Measurements from ENCODE around the gene LYPD8.

LYPD8 gene

DNA sequence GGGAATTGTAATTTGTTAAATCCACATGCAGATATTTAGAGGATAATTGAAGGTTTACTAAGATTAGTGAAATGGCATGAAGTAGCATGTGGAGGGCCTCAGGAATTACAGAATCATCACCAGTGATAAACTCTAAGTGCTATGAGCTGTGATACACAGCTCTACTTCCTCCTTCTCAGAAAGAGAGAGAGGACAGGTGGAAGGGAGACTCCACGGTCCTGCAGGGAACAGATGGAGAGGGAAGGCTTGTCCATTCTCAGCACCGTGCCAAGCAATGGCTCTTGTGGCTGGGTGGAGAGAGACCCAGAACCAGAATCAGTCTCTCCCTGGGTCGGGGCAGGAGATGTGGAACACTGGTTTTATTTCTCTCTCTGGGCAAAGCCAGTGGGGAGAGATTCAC is 27.8 kb upstream of the LYPD8 start:
- DNase-seq (ENCODE audit: low read depth): no peak
- no peak overlapping the region for H3K4me3 ChIP-seq (ENCODE audit: low read length)
- TF ChIP-seq, protein P1, sequence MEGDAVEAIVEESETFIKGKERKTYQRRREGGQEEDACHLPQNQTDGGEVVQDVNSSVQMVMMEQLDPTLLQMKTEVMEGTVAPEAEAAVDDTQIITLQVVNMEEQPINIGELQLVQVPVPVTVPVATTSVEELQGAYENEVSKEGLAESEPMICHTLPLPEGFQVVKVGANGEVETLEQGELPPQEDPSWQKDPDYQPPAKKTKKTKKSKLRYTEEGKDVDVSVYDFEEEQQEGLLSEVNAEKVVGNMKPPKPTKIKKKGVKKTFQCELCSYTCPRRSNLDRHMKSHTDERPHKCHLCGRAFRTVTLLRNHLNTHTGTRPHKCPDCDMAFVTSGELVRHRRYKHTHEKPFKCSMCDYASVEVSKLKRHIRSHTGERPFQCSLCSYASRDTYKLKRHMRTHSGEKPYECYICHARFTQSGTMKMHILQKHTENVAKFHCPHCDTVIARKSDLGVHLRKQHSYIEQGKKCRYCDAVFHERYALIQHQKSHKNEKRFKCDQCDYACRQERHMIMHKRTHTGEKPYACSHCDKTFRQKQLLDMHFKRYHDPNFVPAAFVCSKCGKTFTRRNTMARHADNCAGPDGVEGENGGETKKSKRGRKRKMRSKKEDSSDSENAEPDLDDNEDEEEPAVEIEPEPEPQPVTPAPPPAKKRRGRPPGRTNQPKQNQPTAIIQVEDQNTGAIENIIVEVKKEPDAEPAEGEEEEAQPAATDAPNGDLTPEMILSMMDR (IDR thresholded peaks at IDR 0.05; ENCODE audit: insufficient read depth, low read depth, low read length, missing control alignments): no peak

DNA sequence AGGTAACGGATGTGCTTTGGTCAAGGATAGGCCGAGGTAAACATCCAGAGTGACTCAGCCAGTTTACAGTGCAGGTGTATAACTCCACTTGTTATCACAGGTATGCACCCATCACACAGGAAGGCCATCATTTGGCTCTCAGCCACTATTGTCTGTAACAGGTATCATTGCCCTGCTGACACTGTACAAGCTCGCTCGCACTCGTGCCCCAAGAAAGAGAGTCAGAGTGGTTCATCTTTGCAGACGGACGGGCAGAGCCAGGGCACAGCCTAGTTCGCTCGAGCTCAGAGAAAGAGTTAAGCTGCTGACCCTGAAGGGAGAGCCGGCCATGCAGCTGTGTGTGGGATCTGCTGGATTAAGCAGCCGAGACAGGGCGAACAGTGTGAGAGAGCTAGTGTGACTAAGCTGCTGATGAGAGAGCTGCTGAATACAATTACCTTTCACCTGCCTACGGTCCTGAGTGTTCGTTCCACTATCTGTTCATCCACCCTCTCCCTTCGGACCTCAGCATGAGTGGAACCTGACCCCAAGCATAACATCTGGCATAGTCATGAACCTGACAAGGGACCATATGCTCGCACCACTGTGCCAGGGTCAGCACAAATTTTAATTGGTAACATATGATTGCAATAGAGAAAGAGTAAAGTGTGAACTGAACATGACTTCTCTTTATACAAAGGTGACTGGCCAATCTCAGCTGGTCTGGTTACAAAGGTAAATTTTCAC is 27.0 kb upstream of the LYPD8 start:
- H3K4me3 ChIP-seq (ENCODE audit: low read length): no peak overlapping the region
- TF ChIP-seq, protein P1 (IDR thresholded peaks at IDR 0.05; ENCODE audit: insufficient read depth, low read depth, low read length, missing control alignments): no peak
- DNase-seq (ENCODE audit: low read depth): no peak

DNA sequence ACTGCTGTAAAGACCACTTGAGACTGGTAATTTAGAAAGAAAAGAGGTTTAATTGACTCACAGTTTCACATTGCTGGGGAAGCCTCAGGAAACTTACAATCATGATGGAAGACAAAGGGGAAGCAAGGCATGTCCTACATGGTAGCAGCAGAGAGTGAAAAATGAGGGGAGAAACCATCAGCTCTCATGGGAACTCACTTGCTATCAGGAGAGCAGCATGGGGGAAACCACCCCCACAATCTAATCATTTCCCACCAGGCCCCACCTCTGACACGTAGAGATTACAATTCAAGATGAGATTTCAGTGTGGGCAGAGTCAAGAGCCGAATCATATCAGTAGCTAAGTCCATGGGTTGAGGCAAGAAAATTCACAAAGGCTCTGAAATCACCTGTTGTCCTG is 23.8 kb upstream of the LYPD8 start:
- no peak for DNase-seq (ENCODE audit: low read depth)
- TF ChIP-seq, protein P1 (IDR thresholded peaks at IDR 0.05; ENCODE audit: insufficient read depth, low read depth, low read length, missing control alignments): no peak
- no peak overlapping the region for H3K4me3 ChIP-seq (ENCODE audit: low read length)

DNA sequence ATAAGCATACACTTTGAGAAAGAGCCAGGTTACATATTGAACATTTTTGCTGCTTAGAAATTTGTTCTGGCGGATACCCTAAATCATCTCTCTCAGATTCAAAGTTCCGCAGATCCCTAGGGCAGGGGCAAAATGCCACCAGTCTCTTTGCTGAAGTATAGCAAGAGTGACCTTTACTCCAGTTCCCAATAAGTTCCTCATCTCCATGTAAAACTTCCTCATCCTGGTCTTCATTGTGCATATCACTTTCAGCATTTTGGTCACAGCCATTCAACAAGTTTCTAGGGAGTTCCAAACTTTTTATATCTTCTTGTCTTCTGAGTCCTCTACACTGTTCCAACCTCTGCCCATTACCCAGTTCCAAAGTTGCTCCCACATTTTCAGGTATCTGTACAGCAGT is 23.3 kb upstream of the LYPD8 start:
- TF ChIP-seq, protein P1 (IDR thresholded peaks at IDR 0.05; ENCODE audit: insufficient read depth, low read depth, low read length, missing control alignments): no peak
- no peak overlapping the region for H3K4me3 ChIP-seq (ENCODE audit: low read length)
- DNase-seq (ENCODE audit: low read depth): no peak

DNA sequence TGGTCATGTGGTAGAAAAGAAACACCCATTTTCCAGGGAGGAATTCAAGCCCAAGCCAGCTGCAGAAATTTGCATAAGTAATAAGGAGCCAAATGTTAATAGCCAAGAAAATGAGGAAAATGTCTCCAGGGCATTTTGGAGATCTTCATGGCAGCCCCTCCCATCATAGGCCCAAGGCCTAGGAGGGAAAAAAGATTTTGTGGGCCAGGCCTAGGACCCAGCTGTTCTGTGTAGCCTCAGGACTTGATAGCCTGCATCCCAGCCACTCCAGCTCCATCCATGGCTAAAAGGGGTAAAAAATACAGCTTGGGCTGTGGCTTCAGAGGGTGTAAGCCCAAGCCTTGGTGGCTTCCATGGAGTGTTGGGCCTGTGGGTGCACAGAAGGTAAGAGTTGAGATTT is 21.4 kb upstream of the LYPD8 start:
- TF ChIP-seq, protein P1 (IDR thresholded peaks at IDR 0.05; ENCODE audit: insufficient read depth, low read depth, low read length, missing control alignments): no peak
- H3K4me3 ChIP-seq (ENCODE audit: low read length): no peak overlapping the region
- DNase-seq (ENCODE audit: low read depth): no peak

DNA sequence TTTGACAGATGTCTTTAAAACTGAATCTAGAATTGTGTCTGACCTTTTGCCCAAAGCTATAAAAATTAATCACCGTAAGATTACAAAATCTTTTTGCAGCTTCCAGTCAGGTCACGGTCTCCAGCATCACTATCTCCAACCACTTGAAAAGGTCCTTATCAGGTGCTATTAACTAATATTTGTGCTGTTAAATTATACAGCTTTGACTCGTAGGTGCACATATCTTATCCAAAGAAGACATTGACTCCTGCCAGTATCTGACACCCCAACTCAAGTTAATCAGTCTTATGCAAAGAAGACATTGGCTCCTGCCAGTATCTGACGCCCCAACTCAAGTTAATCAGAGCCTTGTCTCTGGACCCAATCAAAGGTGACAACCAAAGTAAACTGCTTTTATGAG is 19.9 kb upstream of the LYPD8 start:
- TF ChIP-seq, protein P1 (IDR thresholded peaks at IDR 0.05; ENCODE audit: insufficient read depth, low read depth, low read length, missing control alignments): no peak
- no peak overlapping the region for H3K4me3 ChIP-seq (ENCODE audit: low read length)
- no peak for DNase-seq (ENCODE audit: low read depth)

DNA sequence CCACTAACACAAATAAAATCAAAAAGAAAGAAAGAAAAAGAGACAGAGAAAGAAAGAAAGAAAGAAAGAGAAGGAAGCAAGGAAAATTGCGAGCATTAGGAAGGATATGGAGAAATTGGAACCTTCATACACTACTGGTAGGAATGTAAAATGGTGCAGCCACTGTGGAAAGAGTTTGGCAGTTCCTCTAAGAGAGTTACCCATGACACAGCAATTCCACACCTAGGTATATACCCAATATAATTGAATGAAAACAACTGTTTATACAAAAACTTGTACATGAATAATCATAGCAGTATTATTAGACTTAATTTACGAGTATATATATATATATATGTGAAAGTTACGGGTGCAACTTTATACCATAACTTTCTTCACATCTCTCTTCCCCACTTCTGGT is 4.1 kb upstream of the LYPD8 start:
- no peak for DNase-seq (ENCODE audit: low read depth)
- TF ChIP-seq, protein P1 (IDR thresholded peaks at IDR 0.05; ENCODE audit: insufficient read depth, low read depth, low read length, missing control alignments): no peak

More for the DNA sequence above, 4.1 kb upstream of the LYPD8 start:
- H3K4me3 ChIP-seq (ENCODE audit: low read length): no peak overlapping the region

All from epithelial cell of esophagus (primary cell).